Hindlimb muscle (tissue), 1 donor: ENCODE data around the gene DMD. TPM values are rescaled to one million over a fixed set of nuclear protein-coding genes. Genes with fewer than 3 reads are reported as not detected.

Experiments
- DNase-seq: peaks from one replicate; pipeline ENCODE4 v3.0.0-alpha.2; 2013
- polyA plus RNA-seq: library from polyadenylated mRNA; unstranded; fragments of 120-200 nt; gene quantifications from one replicate; pipeline ENCODE4 v1.2.1, GENCODE V29; 2013; ENCODE audit not compliant: insufficient read length

The DMD gene
- polyA plus RNA-seq, 1 donor: 88.9 TPM

DNA sequence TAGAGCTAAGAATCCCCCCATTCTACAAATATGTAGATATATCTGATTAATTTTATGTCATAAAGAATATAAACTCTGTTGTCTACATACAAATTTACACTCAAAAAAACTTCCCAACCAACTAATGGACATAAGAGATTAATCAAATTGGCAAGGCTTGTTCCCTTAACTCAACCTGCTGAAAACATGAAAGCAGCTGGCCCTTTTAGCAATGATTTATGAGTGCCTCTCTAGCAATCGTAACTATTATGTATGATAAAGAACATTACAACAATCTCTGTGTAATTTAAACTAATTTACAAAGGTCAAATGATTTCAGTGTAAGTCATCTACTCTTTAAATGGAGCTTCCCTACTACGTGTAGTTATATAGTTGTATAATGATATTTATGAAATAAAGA is 2056.4 kb downstream of the DMD start:
- no peak for DNase-seq

DNA sequence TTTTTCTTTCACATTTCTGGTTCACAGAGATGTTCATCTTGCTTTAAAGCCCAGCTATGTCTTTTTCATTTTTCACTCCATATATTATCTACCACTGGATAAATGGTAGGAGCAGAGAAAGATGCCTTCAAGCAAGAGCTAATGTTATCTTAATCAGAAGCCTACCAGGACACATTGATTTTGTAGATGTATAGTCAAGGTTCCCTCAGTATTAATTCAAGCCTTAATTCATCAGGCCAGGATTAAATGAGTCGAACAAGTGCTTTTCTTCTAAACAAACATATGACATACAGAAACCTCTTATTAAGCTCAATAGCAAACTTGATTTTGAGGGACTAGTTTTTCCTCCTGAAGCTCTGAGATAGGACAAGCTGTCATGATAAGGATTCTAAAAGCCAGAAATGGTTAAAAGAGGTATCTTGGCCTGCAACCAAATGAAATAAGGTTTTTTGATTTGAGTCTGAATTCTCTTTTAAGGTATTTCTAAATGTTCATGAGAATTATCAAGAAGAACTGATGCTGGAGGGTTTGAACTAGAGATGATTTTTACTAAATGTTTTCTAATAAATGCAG is 2057.8 kb downstream of the DMD start:
- no peak for DNase-seq

- DNase-seq: peak; percentile 36
Measured at GRCh38 chrX:31147175-31147574, 2064.2 kb downstream of the DMD start.

DNA sequence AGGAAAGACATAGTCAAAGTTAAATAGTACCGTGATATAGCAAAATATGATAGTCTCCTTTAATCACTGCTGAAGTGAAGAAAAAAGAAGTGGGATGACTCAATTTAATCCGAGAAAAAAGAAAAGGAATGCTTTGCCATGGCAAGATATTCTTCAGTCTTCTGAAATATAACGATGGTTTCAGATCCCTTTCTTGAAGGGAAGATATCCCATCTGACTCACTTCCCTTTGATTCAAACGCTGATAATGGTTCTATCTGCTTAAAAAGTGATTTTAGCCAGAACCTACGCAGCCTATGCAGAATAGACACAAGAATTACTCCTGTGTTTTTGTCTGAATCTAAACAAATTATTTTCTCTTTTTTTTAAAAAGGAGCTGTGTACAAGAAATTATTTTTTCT is 2071.4 kb downstream of the DMD start:
- DNase-seq: no peak

DNA sequence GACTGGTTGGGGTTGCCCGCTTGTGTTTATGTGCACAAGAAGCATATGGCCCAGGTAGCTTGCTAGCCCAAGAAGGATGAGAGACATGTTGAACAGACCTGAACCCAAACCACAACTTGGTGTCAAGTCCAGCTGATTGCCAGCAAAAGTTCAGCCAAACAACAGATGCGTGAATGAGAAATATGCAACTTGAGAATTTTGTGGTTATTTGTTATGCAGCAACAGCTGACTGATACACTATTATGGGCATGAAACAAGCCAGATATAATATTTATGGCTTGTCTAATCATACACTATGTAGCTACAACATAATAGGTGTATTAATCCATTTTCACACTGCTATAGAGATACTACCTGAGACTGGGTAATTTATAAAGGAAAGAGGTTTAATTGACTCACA is 2073.2 kb downstream of the DMD start:
- no peak for DNase-seq

DNA sequence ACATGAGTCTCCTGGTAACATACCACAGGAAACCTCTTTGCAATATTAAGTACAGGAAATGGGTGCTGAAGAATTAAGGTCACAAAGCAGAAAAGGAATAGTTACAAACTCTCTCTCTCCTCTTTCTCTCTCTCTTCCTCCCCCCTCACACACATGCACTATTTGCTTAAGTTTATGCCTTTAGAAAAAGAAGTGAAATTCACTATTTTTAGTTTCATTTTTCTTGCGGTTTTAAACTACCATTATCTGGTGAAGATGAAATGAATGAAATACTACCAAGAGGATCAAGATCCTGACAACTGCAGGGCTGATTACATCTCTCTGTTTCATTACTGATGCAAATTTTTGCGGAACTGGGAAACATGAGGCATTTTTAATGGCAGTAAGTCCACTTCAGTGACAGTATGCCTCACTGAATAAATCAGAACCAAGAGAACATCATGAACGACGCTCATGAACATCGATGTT is 2075.2 kb downstream of the DMD start:
- DNase-seq: no peak

DNA sequence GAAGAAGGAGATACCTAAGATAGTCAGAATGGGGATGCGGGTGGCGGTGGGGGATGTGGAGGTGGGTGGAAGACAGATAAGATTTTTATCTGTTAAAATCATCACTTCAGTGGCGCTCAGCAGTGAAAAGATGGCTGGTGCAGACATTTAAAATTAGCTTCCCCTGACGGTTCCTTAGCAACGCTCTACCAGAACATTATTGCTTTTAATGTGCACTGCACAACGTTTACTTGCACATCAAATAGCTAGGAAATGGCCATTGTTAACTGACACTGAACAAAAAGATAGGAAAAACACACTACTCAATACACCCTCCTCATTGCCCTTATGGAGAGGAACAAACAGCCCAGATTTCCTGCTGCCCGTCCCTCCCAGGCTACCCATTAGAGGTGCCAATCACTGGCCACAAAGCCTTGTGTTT is 2078.5 kb downstream of the DMD start:
- no peak for DNase-seq

DNA sequence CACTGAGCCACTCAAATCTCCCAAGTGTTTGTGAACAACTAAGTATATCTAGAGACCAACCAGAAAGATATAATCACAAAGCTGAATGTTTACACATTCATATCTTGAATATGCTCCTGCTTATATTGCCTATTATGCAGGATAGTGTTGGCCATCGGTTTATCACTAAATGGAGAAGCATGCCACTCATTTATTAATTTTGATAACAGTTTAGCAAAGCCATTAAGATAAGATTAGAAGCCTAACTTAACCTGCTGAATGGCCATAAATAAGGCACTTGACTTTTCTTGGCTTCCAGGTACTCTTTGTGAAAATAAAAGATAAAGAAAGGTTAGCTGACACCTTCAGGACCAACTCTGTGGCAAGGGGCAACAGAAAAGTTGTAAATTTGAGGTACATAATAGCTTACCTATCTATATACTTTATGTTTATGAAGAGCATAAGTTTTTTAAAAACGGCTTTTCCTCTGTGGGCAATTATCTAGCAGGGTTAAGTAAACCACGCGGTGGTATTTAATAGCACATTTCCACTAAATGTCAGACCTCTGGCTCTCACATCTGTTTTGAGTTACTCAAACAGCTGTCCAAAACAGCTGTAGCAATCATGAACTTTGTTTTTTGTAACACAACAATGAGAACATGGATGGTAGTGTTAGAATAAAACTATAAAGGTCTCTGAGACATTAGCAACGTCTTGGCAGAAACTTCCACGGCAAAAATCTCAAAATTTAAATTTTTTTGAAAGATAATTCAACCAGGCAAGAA is 2080.7 kb downstream of the DMD start:
- DNase-seq: peak; percentile 22

DNA sequence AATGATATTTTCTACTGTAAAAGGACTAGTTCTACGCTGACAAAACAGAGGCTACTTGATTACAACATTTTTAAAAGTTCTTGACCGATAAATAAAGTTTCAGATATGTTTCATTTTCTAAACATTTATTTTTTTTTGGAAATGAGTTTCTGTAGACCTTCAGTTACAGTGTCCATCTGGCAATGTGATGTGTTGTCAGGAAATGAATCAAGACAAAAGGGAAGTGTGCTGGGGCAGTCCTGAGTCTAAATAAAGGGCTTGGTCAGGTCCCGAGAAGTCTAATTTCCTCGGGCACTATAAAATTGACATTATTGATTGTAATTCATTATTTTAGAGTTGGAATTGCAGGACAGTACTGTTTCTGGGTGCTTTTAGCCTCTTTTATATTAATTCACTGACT is 2082.5 kb downstream of the DMD start:
- no peak for DNase-seq

GRCh38 chrX:31127716-31128115 is 2083.6 kb downstream of the DMD start:
- no peak for DNase-seq

DNA sequence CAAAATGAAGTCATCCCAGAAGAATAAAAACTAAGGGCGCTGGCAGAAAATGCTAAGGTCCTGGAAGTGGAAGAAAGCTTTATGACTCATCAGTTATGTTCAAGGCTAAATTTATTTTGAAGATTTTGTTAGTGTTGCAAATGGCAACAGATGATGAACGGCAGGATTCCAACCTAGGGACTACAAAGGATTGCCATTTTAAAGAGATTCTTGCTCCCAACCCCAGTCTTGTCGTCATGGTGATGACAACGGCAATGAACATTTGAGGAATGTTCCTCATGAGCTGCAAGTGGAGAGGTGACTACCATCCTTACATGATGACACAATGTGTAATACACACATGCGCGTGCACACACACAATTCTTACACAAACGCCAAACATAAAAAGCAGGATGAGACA is 2085.1 kb downstream of the DMD start:
- no peak for DNase-seq

DNA sequence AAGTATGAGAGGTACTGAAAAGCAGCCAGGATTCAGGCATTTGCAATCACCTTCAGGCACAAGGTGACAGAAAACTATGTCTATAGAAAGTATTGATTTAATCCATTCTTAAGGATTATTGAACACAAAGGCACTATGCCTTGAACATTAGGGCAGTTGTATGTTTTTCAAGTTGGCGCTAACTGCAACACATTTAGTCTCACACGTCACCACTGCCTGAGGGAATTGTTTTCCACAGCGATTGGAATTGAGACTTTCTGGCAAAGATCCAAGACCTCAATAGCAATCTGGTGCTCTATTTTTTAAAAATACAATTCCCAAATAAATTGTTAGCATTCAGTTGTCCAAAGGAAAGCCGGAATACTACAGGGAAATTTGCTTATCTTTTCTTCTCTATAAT is 2086.8 kb downstream of the DMD start:
- DNase-seq: no peak

DNA sequence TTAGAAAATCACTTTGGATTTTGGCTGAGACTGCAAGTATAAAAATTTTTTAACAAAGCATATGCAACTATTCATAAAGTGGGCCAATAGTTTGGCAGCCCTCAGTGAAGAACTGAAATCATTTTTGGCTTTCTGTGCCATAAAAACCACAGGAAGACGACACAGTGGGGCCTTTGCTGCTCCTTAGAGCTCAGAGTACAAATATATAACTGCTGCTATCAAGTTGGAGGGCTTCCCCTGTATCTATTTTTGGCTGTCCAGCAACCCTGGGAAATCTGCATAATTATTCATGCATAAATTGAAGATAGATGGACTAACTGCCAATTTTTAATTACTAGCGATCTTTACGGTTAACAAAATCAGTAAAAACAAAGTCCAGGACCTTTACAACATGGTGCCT is 2088.0 kb downstream of the DMD start:
- no peak for DNase-seq

GRCh38 chrX:31117266-31117665 is 2094.1 kb downstream of the DMD start:
- DNase-seq: no peak

DNA sequence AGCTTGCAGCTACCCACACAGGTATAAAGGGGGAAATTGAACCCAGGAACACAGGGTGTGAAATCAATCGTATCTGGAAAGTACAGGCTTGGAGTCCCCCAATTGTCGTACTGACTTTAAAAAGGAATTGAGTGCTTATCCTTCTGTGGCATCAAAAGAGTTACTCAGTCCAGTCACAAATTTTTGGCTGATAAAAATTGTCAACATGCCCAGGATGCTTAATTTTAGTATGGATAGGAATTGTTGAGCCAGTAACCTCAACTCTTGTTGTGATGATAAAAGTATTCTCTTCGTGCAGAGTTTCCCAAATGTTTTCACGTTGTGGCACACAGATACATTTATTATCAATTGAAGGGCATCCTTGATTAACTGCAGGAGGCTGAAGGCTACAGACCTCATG is 2096.0 kb downstream of the DMD start:
- DNase-seq: no peak

DNA sequence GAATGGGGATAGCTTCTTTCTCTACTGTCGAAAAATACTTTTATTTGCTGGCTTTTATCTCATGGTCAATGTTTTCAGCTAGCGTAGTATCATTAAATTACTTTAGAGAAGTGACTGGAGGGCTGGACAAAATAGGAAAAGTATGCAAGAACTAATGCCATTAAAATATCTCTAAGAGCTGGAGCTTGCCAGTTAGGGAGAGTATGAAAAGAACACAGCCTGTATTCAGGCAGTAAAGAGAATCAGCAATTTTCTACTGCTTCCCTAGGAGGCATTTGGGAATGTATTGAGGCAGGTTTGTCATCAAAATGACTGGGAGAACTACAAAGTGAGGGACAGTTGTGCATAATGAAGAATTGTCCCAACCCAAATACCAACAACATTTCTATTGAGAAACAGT is 2096.5 kb downstream of the DMD start:
- DNase-seq: no peak

DNA sequence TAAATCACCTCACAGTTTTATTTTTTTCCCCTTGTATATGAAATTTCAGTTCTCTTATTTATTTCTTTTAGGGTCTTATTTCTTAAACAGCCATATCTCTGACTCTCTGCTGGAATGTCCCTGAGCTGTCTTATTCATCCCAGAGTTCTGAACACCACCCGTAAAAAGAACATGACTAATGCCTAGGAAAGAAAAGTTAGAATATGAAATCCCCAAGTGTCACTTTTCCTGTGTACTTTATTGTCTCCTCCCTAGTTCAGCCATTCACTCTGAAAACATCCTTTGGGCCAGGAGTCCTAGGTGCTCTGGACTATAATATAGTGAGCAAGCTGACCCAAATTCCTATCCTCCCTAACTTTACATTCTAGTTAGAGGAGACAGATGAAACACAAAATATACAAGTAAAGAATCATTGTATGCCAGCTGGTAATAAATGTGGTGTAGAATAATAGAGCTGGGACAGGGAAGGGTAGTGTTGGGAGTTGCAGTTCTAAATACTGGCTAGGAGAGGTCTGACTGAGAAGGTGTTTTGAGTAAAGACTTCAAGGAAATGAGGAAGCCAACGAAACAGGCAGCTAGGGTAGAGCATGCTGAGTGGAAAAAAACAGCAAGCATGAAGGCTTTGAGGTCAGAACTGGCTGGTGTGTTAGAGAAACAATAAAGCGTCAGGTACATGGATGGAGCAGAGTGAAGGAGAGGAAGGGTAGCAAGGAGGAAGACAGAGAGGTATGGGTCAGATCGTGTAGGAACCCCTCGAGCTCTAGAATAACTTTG is 2098.9 kb downstream of the DMD start:
- no peak for DNase-seq

GRCh38 chrX:31110657-31111056 is 2100.7 kb downstream of the DMD start:
- no peak for DNase-seq

DNA sequence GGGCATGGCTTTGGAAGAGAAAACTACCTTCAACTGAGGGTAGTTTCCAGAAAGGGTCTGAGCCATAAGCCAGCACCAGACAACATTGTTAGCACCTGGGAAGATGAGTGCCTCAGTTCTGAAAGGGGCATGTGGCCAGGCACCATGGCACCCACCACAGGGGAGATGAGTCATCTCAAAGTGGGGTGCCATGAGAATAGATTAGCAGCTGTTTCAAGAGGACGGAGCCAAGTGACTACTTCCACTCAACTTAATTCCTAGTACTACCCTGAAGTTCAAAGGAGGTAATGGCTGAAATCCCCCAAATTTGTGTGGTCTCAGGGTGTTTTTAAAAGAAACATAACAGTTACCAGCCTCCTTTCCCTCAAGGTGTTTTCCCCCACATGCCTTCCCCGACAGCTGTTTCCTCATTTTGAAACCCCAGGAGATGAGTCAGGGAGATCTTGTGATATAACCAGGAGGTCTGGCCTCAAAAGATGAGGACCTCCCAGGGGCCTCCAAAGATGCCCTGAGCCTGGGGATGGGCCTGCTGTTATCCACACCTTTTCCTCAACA is 2111.7 kb downstream of the DMD start:
- no peak for DNase-seq

DNA sequence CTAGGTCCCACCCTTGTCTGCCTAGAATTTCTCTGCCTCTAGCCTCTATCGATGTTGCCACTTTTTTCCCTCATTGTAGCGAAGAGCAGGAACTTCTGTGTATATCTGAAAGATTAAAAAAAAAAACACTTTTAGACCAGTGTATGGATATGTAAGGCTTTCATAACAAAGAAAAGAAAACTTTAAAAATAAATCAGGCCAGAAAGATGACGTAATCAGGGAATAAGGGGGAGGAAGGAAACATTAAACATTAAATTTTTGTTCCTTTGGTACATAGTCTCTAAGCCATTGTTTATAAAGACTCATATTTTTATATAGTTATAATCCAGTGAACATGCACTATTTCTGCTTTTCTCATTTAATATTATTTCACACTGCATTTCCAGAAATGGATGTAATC is 2113.3 kb downstream of the DMD start:
- no peak for DNase-seq

DNA sequence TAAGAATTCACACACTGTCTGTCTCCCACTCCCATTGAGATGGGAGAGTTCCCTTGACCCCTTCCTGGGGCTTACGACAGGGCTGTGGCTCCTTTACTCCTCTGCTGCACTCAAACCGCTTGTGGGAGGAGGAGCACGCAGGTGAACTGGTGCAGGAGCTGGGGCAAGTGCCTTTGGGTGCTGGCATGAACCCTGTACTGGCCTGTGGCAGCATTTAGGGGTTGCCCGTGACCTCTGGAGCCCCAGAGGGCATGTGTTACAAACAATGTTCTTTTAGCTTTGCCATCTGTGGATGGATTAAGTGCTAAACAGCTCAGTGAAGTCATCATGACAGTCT is 2117.7 kb downstream of the DMD start:
- DNase-seq: no peak

DNA sequence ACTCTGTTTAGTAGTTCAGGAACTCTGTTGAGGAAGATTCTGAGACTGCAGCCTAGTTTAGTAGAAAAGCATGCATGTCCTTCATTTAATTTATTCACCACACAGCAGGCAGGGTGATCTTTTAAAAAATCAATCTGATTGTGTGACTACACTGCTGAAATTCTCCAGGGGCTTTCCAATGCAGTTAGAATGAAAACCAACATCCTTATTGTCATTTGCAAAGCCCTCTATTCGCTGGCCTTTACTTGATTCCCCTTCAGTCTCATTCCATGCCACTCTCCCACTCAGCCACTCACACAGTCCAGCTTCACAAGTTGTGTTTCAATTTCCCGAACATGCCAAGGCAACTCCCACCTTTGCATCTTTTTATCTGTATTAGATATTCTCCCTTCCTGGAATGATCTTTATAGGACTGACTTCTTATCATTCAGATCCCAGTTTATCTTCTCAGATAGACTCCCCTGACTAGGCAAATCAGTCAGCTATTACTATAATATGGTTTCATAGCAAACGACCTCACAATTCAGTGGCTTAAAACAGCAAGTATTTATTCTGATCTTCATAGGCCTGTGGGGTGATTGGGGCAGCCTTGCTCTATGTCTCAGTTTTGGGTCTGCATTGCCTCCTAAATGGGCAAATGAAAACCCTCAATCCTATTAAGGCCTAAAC is 2118.2 kb downstream of the DMD start:
- no peak for DNase-seq

DNA sequence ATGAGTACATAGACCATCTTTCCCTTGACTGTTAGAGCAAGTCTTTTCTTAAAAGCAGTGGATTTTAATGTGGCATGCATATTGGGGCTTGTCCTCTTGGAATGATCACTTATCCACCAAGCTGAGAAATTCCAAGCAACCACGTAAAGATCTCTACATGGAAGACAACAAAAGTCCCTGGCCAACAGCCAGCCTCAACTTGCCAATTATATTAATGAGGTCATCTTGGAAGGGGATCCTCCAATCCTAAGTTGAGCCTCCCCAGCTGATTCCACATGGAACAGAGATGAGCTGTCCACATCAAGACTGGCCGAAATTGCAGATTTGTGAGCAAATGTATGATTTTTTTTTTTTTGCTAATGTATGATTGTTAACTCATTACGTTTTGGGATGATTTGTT is 2118.9 kb downstream of the DMD start:
- peak; percentile 32 for DNase-seq
